Skin of body (tissue), 2 donors: Measurements from ENCODE around the gene FOXP2. TPM values are rescaled to one million over a fixed set of nuclear protein-coding genes. Genes with fewer than 3 reads are reported as not detected.

Experiments used
- DNase-seq: peaks from one replicate; lab custom pipeline; 2025; lab: John Stamatoyannopoulos, UW
- total RNA-seq: library from RNA; depleted of rRNA; stranded (reverse); fragments of >200 nt; gene quantifications from one replicate; pipeline ENCODE4 v1.2.3, GENCODE V29; 2014

Gene FOXP2
- total RNA-seq, 1 donor from 2014 or later, result 12.5 TPM

DNA sequence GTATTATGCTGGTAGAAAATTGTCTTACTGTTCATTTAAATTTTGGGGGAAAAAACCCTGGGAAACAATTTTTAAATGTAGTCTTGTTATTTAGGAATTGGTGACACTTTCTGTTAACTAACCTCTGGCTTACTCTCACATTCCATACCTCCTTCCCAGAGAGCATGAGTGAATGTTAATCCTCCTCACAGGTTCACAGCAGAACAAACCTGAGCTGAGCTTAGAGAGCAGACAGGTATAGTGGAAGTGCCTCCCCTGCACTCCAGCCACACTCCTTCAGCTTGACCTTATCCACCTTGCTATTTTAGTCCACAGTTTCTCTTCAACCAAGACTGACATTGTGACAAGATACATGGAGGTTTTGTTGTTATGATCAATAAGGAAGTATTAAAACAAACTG, 235.9 kb downstream of the FOXP2 start:
- no peak for DNase-seq

DNA sequence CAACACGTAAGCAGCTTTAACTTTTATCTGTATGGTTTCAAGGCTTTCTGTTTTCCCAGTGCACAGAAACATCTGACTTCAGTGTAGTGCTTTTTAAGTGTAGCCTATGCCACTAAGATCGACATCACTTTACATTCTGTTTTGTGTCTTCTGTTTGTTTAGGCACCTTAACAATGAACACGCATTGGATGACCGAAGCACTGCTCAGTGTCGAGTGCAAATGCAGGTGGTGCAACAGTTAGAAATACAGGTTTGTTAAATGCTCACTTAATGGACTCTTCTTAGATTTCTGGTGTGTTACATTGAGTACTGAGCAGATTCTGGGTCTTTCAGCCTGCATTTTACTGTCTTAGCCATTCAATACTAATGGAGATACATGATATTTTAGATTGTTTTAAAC, 237.4 kb downstream of the FOXP2 start:
- no peak for DNase-seq

DNA sequence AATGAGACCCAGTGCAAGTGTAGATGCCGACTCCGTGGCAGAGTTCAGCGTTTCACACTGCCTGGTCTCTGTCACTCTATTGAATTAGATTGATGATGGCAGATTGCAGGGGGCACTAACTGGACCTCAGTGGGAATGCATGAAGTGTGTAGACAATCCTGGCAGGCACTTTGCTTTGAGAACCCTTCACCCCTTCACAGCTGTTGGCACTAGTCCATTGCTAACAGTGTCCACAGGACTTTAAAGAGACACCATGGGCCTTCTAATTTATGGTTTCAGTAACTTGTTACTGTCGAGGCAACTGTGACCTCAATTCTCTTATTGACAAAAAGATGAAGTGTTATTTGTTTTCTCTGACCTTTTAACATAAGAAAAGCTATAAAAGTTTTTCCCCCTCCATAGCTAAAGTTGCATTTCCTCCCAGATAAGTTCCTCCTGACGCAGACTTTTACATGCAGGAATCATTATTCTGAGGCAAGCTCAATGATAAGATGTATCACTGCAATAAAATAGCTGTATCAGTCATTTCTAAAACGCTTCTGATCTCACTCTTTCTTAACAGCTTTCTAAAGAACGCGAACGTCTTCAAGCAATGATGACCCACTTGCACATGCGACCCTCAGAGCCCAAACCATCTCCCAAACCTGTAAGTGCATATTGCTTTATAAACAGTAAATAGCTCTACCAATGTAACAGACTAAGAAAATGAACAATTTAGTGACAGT, 238.9 kb downstream of the FOXP2 start:
- no peak for DNase-seq

DNA sequence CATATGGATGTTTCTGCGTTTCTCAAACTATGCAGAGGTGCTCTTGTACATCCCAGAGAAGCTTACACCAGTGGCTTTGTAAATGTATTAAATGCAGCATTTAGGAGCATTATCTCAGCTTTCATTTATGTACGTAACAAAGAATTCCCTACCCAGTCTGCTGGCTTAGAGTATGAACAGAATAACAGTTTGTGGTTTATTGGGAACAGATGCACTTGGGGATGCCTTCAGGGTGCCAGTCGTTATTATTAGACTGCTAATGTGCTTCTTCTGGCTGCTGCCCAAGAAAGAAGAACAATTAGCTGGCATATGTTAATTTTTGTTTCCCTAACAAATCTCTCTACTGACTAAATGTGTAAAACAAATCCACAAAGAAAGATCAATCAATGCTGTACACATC, 241.9 kb downstream of the FOXP2 start:
- DNase-seq, result no peak

DNA sequence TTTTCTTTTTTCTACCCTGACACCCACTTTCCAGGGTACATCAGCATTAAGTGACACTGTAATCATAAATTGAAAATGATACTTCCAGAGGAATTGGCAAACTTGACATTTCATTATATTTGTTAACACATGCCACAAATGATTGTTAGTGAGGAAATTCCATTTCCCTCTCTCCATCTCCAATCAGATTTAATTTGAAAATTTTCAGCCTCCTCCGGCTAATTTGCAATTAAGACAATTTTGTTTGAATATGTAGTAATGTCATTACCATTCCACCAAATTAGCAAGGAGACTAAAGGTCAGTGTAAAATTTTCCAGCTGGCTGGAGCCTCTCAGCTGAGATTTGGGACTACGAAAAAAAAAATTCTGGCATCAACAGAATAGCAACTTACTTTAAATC, 242.7 kb downstream of the FOXP2 start:
- no peak for DNase-seq

DNA sequence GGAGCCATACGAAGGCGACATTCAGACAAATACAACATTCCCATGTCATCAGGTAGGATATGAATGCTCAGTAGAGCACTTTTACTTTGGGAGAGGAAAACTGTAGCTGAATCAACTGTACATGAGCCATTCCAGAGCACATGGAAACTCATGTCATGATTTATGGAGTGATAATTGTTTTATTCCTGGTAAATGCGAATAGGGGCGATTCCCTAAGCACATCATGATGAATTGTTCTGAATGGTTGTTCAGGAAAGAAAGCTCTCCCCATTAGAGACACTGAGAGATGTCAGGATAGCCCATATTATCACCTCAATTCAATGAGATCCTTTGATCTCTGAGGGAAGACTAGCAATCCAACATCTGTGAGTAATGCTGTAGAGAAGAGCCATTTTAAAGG, 243.6 kb downstream of the FOXP2 start:
- no peak for DNase-seq

DNA sequence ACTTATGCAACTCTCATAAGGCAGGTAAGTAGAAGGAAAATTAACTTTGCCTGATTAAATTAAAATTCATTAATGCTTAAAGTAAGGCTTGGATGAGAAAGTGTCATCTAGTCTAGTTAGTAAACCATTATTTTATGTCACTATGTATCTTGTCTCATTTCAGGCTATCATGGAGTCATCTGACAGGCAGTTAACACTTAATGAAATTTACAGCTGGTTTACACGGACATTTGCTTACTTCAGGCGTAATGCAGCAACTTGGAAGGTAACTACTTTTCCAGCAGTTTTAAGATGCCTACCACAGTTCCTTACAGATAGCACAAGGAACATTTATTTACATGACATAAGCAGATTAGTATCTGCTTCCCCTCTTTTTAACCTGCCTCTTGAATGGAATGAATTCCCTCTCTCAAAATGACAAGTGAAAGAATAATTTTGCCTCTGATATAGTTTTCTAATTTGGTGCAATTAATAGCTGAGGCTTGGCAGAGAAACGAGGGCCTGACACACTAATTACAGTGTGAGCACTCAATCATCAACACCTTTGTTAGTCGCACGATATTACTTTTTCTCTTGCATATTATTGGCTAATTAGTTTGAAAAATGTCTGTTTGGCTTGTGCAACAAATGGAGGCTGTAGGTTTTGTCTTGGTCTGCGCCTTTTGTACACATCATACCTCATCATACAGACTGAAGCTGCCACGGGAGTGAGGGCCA, 245.0 kb downstream of the FOXP2 start:
- DNase-seq, result no peak

DNA sequence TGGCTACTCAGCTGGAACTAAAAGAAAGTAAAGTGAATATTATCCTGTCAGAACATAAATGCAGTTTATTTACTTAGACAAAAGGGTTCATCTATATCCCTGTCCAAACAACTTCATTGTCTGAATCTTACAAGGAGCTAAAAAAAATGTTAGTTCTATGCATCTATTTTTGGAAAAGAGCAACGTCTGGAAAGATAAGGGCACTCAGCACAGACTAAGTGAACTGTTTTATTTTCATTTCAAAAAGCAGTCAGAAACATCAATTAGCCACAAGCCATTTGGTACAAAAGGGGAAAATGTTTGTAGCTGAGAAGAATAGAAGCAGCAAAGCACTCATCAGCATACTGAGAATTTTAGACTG, 245.5 kb downstream of the FOXP2 start:
- no peak for DNase-seq

DNA sequence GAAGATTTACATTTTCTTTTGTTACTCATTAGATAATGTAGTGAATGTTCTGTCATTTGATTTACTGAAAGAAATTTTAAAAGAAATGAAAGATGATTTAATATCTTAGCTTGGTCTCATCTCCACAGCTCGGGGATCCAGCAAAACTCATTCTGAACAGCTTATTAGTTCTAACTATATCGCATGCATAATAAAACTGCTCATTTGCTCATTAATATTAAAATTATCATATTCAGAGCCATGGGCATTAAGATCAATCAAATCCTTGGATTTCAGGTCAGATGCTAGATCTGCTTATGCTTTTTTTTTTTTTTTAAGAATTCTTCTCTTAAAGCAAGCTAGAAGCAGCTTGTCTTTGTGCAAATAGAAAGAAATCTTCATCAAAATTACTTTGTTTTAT, 246.1 kb downstream of the FOXP2 start:
- no peak for DNase-seq

DNA sequence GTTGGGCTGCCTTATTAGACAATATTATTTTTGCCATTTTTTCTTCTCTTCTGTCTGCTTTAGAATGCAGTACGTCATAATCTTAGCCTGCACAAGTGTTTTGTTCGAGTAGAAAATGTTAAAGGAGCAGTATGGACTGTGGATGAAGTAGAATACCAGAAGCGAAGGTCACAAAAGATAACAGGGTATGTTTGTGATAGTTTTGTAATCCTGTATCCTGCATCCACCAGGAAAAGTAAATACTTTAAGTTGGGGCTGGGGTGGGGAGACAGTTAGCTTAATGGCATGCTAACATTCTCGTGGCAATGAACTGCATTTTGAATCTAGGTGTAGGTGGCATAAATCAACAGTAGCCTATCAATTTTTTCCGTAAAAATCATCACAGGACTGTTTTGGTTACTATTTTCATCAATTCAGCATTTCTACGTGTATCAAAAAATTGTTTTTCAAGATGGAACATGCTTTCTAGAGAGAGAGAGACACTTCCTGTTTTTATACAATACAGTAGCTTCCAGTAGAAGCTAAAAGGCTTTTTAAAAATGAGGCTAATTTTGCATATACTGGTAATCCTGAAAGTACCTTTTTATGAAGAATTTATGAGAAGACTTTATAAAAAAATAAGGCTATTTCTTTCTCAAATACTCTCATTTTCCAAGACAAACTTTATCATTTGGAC, 247.5 kb downstream of the FOXP2 start:
- no peak for DNase-seq

DNA sequence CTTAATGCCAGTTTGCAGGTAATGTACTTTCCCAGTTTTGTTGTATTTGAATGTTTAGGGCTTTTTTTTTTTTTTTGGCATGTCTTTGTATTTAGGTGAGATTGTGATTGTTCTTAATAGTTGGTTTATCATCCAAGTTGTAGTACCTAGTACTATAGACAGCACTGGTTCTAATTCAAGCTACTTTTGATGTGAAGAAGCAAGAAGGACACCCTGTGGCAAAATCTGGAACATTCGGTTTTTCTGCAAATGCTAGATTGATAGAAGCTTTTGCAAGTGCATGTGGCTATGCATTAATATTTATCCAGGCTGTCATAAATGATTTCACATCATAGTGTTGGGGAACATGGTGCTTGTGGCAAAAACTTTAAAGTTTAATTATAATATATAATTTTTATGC, 248.9 kb downstream of the FOXP2 start:
- no peak for DNase-seq

DNA sequence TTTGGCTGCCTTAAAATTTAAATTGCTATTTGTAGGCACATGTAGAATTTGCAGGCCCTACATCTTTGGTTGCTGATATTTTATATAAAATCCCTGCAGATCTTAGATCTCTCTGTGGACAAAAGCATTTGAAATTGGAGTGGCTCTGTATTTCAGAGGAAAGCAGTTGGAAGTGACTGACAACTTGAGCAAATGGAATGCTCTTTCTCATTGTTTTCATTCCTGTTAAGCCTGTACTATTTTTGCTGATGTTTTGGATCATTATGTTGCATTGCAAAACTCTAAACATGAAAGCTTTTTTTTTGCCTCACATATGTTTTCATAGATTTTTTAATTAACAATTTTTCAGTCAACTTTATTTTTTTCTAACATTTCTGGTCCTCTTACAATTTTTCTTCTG, 256.1 kb downstream of the FOXP2 start:
- no peak for DNase-seq

DNA sequence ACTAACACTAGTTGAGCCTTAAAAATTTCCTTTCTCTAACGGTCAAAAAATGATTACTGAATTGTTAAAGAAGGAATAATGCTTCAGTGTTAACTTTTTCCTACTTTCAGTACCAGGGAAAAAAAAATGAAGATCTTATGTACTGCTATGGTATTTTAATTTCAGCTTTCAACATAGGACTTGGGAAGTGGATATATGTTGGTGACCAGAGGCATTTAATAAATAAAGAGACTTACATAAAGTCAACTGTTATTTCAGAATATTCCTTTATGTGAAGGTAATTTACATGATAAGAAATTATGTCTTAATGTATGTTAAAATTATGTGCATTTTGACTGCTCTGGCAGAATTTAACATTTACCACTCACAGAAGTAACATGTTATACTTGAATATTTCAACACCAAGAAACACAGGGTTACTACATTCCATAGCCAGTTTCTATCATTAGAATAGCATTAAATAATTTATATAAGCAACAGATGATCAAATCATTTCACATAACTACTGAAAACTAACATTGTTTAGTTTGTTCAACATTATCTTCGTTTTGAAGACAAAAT, 257.0 kb downstream of the FOXP2 start:
- no peak for DNase-seq

DNA sequence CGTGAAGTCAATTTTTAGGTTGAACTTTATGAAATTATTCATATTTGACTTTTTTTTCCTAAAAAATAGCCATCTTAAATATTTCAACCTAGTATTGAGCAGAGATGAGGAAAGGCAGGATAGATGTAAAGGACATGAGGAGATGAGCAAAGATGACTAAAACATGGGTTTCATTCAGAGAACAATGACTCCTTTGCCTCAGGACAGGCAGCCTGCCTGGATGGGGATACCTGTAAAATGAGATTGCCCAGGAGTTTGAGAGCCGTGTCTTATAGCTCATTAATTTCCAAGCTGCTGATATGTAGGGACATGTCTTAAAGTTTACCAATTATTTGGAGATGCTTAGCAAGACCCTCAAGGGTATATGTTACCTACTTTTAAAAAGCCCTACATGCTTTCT, 263.5 kb downstream of the FOXP2 start:
- DNase-seq, result no peak

DNA sequence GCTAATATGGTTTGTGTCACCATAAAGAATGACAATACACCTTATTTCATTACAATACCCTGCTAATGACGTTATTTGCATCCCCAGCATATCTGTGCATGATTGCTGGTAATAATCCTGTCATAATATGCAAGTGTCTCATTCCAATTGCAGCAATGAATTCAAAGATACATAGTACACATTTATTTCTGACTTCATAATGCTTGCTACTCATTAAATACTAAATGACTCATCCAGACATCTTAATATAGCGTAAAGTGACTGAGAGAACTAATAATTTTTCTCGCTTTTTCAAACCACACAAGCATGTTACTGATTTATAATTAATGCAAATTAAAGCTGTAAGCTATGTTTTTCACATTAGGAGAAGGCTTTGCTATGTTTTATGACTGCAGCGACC, 272.6 kb downstream of the FOXP2 start:
- DNase-seq, result no peak

DNA sequence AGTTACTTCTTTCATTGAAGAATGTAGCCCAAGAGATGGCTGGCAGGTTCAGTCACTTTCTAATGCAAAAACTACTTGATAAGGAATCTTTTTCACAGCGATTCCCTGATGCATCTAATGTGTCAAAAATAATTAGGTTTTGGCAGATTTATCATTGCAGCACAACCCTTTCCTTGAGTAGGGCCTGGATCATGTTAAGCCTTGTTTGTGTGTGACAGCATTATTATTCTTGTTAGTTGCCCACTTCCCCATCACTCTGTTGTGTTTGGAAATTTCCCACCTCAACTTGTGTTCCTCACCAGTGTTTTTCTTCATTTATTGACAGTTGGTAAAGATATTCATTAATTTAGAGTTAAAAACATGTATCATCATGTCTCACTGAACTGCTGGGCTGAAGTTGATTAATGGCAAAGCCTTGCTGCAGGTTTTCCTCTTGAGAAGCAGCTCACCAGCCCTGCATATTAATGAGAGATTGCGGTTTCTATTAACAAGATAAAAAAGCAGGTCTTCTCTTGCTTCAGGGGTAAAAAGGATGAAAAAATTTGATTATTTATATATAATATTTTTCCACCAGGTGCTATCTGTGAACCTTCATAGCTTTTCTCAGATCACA, 273.9 kb downstream of the FOXP2 start:
- DNase-seq, result no peak

DNA sequence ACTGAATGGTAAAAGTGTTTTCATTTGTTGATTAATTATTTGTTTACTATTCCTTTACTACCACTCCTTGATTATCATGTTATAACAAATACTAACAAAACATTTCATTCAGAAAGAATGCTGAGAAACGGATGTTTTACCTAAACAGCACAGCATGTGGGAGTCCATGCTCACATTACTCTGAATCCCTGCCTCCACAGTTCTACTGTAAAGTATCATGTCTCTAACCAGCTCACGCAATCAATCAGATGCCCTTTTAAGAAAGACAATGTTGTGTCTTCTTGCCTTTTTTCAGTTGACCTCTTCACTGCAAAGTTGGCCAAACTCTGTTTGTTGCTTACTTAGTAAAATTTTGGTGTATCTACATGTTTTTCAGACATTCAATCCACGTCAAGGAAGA, 274.8 kb downstream of the FOXP2 start:
- no peak for DNase-seq

DNA sequence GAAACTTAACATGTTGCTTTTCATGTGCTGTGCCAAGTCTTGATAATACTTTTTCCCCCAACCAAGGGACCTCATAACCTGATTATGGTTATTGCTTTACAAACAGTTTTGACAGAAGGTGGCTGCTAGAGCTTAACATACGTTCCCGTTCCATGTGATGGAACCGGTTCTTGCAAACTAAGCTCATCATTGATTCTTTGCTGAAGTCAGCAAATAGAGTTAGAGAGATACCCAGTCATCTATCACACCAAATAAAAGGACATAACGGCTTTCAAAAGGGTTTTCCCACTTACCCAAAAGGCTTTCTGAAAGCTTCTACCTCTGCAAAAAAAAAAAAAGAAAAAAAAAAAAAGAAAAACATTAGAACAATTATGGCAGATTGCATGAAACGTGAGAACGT, 277.0 kb downstream of the FOXP2 start:
- DNase-seq, result no peak

DNA sequence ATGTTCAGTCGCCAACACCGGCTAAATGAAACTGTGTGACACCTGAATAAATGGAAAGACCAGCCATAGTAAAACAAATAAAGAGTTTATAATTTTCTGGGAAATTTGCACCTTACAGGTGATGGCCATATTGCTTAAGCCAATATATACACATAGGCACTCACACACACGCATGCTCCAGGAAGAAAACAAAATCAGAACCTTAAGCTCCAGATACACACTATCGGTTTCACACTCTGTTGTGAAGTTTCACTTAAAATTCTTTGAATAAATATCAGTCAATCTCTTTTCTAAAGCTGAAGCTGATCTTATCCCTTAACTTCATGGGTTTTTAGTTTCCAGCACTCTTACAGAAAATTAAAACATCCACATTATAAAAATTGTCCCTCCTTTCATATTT, 280.6 kb downstream of the FOXP2 start:
- DNase-seq, result no peak

DNA sequence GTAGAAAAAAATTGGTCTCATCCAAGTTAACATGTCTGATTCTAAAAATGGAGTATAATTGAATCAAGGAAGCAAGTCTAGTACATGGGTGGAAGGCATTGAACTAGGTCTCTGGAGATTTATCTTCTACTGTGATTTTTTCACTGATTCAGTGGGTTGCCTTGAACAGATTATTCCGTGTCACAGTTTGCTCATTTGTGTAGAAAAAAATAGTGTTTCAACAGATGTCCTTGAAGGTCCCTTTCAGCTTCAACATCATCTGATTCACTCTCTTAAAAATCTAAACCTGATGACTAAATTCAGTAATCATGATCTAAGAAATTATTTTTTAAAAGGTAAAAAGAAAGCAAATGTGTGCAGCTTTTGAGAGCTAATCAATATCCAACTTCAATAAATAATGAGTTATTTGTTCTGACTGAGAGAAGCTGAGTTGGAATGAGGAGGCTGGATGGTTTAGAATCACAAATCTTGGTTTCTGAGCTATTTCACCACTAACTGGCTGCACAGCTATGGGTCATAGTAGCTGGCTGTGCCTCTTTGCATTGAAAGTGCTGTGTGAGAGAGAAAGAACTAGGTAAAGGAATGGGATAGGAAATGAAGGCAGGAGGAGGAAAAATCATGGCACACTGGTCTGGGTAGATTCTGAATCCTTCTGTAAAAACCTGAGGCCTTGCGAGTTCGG, 285.8 kb downstream of the FOXP2 start:
- DNase-seq, result no peak

DNA sequence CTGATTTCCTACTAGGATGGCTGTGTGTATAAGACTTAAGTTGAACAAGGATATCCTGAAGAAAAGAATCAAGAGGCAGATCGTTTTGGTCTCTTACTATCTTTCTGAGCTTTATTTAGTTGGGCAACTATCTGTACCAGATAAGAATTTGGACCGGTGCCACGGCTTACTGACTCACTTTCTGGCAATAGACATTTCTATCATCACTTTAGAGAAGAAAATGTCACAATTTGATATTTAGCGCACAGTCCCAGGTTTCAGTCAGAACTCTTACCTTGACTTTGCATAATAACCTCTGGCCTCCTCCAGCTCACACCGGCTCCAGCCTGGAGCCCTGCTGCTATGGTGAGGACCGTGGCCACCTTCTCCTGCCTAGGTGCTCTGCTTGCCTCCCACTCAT, 289.1 kb downstream of the FOXP2 start:
- no peak for DNase-seq

DNA sequence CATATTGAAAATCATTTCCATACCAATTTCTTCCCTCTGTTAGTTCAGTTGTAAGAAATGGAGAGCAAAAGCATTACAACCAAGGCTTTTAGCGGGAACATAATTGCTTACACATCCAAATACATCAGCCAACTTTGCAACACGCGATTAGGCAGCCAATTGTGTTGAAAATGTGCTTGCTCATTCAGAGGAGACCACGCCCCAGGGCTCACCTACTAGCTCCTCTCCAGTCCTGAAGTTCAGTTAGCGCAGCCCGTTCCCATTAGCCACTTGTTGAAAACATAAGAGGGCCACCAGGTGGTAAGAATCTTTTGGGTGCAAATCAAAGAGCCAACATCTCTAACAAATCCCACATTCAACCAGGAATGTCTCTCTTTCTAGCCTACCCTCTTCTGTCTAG, 294.0 kb downstream of the FOXP2 start:
- DNase-seq, result no peak
